A549 (cell line): ENCODE measurements around the gene LGALS1. TPM values are rescaled to one million over a fixed set of nuclear protein-coding genes. Genes with fewer than 3 reads are reported as not detected.
A peak's percentile ranks its signal among the peaks of the same experiment; 100 is the strongest.

Experiments
- ATAC-seq, 2 experiments: fragments of 200-7000 bp in 1 of 2; fragments of >200 bp in 1 of 2; cut with Nextera tagmentation in 1 of 2; cut with Tn5 transposase in 1 of 2; 3 replicates each; pipeline versions ENCODE4 v1.8.0 to v1.9.1; 2018 to 2020; ENCODE audit warnings: mild to moderate bottlenecking in 1 of 2, moderate library complexity in 1 of 2
- CTCF ChIA-PET: fragments of 300-600 bp; sonication (Branson Sonifier 250); formaldehyde crosslinking; extraction: SDS; loops from one replicate; lab custom pipeline; 2021; ENCODE audit warnings: antibody characterized with exemption, inconsistent platforms; lab: Yijun Ruan, JAX
- POLR2A ChIA-PET: fragments of 350-600 bp; formaldehyde crosslinking; extraction: SDS; loops from one replicate; lab custom pipeline; 2021; ENCODE audit warnings: antibody characterized with exemption, inconsistent platforms; lab: Yijun Ruan, JAX
- DNase-seq, 2 experiments: peaks; one replicate each; pipeline versions ENCODE4 v3.0.0 to v3.0.0-alpha.2; 2011 to 2016; ENCODE audit warnings: low read depth in 1 of 2, low spot score in 1 of 2
- FAIRE-seq: peaks from 2 replicates; lab custom pipeline; 2011; peaks lifted over from hg19 to GRCh38; lab: Jason Lieb, UNC
- H3K27ac ChIP-seq, 2 experiments: fragments of >200 bp; sonication (Bioruptor Twin); formaldehyde crosslinking; 3 replicates each; pipeline ENCODE4 v1.5.1; 2016 to 2017
- H3K4me1 ChIP-seq: fragments of >200 bp; sonication (Bioruptor Twin); formaldehyde crosslinking; 3 replicates; pipeline ENCODE4 v1.6.1; 2016
- H3K4me2 ChIP-seq: fragments of >200 bp; sonication (Bioruptor Twin); formaldehyde crosslinking; 3 replicates; pipeline ENCODE4 v1.6.1; 2016
- H3K4me3 ChIP-seq: fragments of >200 bp; sonication (Bioruptor Twin); formaldehyde crosslinking; 3 replicates; pipeline ENCODE4 v1.5.1; 2016
- H3K9me3 ChIP-seq: fragments of >200 bp; sonication (Bioruptor Twin); formaldehyde crosslinking; 3 replicates; pipeline ENCODE4 v1.6.1; 2016
- BHLHE40 ChIP-seq: IDR thresholded peaks from 2 replicates; pipeline ENCODE4 v1.6.1; 2012; ENCODE audit warnings: low read depth, low read length, inconsistent platforms
- CBX2 ChIP-seq: fragments of 200-600 bp; sonication (generic); IDR thresholded peaks from 2 replicates; pipeline ENCODE4 v1.6.1; 2016; ENCODE audit warnings: low read depth, mild to moderate bottlenecking, borderline replicate concordance
- CBX8 ChIP-seq: fragments of 200-600 bp; sonication (generic); IDR thresholded peaks from 2 replicates; pipeline ENCODE4 v1.6.1; 2016
- CEBPB ChIP-seq, 2 experiments: fragments of >200 bp in 1 of 2; sonication (Bioruptor Twin) in 1 of 2; formaldehyde crosslinking in 1 of 2; IDR thresholded peaks; 2 replicates each; pipeline ENCODE4 v1.6.1; 2012 to 2016
- CHD4 ChIP-seq: fragments of 200-600 bp; sonication (generic); IDR thresholded peaks from 2 replicates; pipeline ENCODE4 v1.6.1; 2016; ENCODE audit warnings: antibody characterized with exemption, mild to moderate bottlenecking, borderline replicate concordance
- EHF ChIP-seq: fragments of 250-450 bp; sonication (Bioruptor Pico); IDR thresholded peaks from 2 replicates; pipeline ENCODE4 v1.5.0; 2020; ENCODE audit warnings: mild to moderate bottlenecking
- ELK1 ChIP-seq: fragments of 150-350 bp; IDR thresholded peaks from 2 replicates; pipeline ENCODE4 v1.6.1; 2014; ENCODE audit warnings: low read depth, mild to moderate bottlenecking, low read length
- EP300 ChIP-seq, 2 experiments: fragments of >200 bp; sonication (Bioruptor Twin); formaldehyde crosslinking; IDR thresholded peaks; 2 replicates in 1 of 2; 3 replicates in 1 of 2; pipeline ENCODE4 v1.6.1; 2016 to 2017
- ESRRA ChIP-seq: fragments of 150-350 bp; IDR thresholded peaks from 2 replicates; pipeline ENCODE4 v1.6.1; 2014; ENCODE audit warnings: mild to moderate bottlenecking, low read length, borderline replicate concordance
- FOSL2 ChIP-seq, 2 experiments: fragments of 450-650 bp in 1 of 2; fragments of >200 bp in 1 of 2; sonication (Bioruptor Twin) in 1 of 2; formaldehyde crosslinking; IDR thresholded peaks; 2 replicates each; pipeline versions ENCODE4 v1.5.0 to v1.6.1; 2016 to 2020; ENCODE audit warnings: mild to moderate bottlenecking in 1 of 2, moderate library complexity in 1 of 2
- HDAC2 ChIP-seq: fragments of 200-600 bp; sonication (generic); IDR thresholded peaks from 2 replicates; pipeline ENCODE4 v1.6.1; 2016
- HES2 ChIP-seq: fragments of >200 bp; sonication (Bioruptor Twin); formaldehyde crosslinking; IDR thresholded peaks from 2 replicates; pipeline ENCODE4 v1.6.1; 2016
- HEYL ChIP-seq: fragments of 250-450 bp; sonication (Bioruptor Pico); IDR thresholded peaks from 2 replicates; pipeline ENCODE4 v1.8.0; 2021; ENCODE audit warnings: mild to moderate bottlenecking, moderate library complexity
- HOXA7 ChIP-seq: fragments of 250-450 bp; sonication (Bioruptor Pico); IDR thresholded peaks from 2 replicates; pipeline ENCODE4 v1.5.0; 2020; ENCODE audit warnings: mild to moderate bottlenecking, moderate library complexity
- HOXB13 ChIP-seq: fragments of 250-450 bp; sonication (Bioruptor Pico); IDR thresholded peaks from 2 replicates; pipeline ENCODE4 v1.5.0; 2020; ENCODE audit warnings: low read depth, mild to moderate bottlenecking, moderate library complexity
- HOXB5 ChIP-seq: fragments of 250-450 bp; sonication (Bioruptor Pico); IDR thresholded peaks from 2 replicates; pipeline ENCODE4 v1.5.0; 2020; ENCODE audit warnings: mild to moderate bottlenecking, moderate library complexity
- JUN ChIP-seq, 2 experiments: fragments of >200 bp; sonication (Bioruptor Twin); formaldehyde crosslinking; IDR thresholded peaks; 2 replicates in 1 of 2; 3 replicates in 1 of 2; pipeline ENCODE4 v1.6.1; 2016 to 2017
- JUNB ChIP-seq: fragments of >200 bp; sonication (Bioruptor Twin); formaldehyde crosslinking; IDR thresholded peaks from 2 replicates; pipeline ENCODE4 v1.6.1; 2016
- KDM1A ChIP-seq: fragments of 200-600 bp; sonication (generic); IDR thresholded peaks from 2 replicates; pipeline ENCODE4 v1.6.1; 2016; ENCODE audit warnings: low read depth, mild to moderate bottlenecking
- KDM5A ChIP-seq: fragments of 200-600 bp; sonication (generic); IDR thresholded peaks from 2 replicates; pipeline ENCODE4 v1.6.1; 2016; ENCODE audit warnings: antibody characterized with exemption, mild to moderate bottlenecking
- MAFK ChIP-seq: fragments of 450-650 bp; IDR thresholded peaks from 2 replicates; pipeline ENCODE4 v1.6.1; 2014; ENCODE audit not compliant: partially characterized antibody
- MAZ ChIP-seq: fragments of 150-350 bp; IDR thresholded peaks from 2 replicates; pipeline ENCODE4 v1.6.1; 2014; ENCODE audit warnings: antibody characterized with exemption, low read depth, low read length, borderline replicate concordance
- MYC ChIP-seq: IDR thresholded peaks from 2 replicates; pipeline ENCODE4 v1.6.1; 2012; ENCODE audit warnings: mild to moderate bottlenecking, inconsistent platforms, low read length, improper control_type of control experiment, borderline replicate concordance
- NPAS2 ChIP-seq: fragments of 250-450 bp; sonication (Bioruptor Pico); IDR thresholded peaks from 2 replicates; pipeline ENCODE4 v1.8.0; 2022; ENCODE audit warnings: mild to moderate bottlenecking, moderate library complexity, borderline replicate concordance
- NR3C1 ChIP-seq: fragments of >200 bp; sonication (Bioruptor Twin); formaldehyde crosslinking; IDR thresholded peaks from 3 replicates; pipeline ENCODE4 v1.6.1; 2017
- POLR2A ChIP-seq: IDR thresholded peaks from 2 replicates; pipeline ENCODE4 v1.6.1; 2012; ENCODE audit warnings: mild to moderate bottlenecking, low read length
- RAD21 ChIP-seq, 2 experiments: fragments of >200 bp in 1 of 2; sonication (Bioruptor Twin) in 1 of 2; formaldehyde crosslinking in 1 of 2; IDR thresholded peaks in 1 of 2; conservative IDR thresholded peaks in 1 of 2; 2 replicates in 1 of 2; 3 replicates in 1 of 2; pipeline ENCODE4 v1.6.1; 2012 to 2018; ENCODE audit warnings: inconsistent platforms in 1 of 2
- RFX5 ChIP-seq: fragments of 450-650 bp; IDR thresholded peaks from 2 replicates; pipeline ENCODE4 v1.7.1; 2014; ENCODE audit warnings: antibody characterized with exemption, mild to moderate bottlenecking, moderate library complexity
- TP53 ChIP-seq: fragments of 250-450 bp; sonication (Bioruptor Pico); IDR thresholded peaks from 2 replicates; pipeline ENCODE4 v1.5.0; 2021; ENCODE audit warnings: mild to moderate bottlenecking, moderate library complexity
- ZC3H11A ChIP-seq: fragments of 450-650 bp; IDR thresholded peaks from 2 replicates; pipeline ENCODE4 v1.6.1; 2014; ENCODE audit warnings: antibody characterized with exemption, mild to moderate bottlenecking
- ZFP36 ChIP-seq: fragments of 450-650 bp; IDR thresholded peaks from 2 replicates; pipeline ENCODE4 v1.6.1; 2014; ENCODE audit warnings: borderline replicate concordance; ENCODE audit not compliant: partially characterized antibody
- ZSCAN20 ChIP-seq: fragments of 250-450 bp; sonication (Bioruptor Pico); IDR thresholded peaks from 2 replicates; pipeline ENCODE4 v1.8.0; 2022; ENCODE audit warnings: mild to moderate bottlenecking, moderate library complexity
- WGBS: methylation state at CpG from one replicate; pipeline ENCODE4 v1.1.6; 2017; ENCODE audit errors: missing lambda C conversion rate; 5-methylcytosine and 5-hydroxymethylcytosine counted together
- polyA minus RNA-seq: library from RNA; depleted of rRNA, polyadenylated mRNA; stranded (reverse); fragments of >200 nt; gene quantifications from 2 replicates; pipeline ENCODE4 v1.2.3, GENCODE V29; 2011; rRNA and poly(A)+ RNA removed
- polyA plus RNA-seq, 4 experiments: library from polyadenylated mRNA; depleted of rRNA in 3 of 4; stranded (reverse); fragments of >200 nt; fragmentation: RNase III in 1 of 4; extraction: RNeasy Plus Mini Kit Qiagen cat#74134 plus additional on column Dnase treatment in 1 of 4; gene quantifications; 2 replicates in 3 of 4; 3 replicates in 1 of 4; pipeline ENCODE4 v1.2.3, GENCODE V29; 2011 to 2017
- TF ChIP-seq, protein P1 (sequence below): fragments of >200 bp; sonication (Bioruptor Twin); formaldehyde crosslinking; IDR thresholded peaks from 3 replicates; pipeline ENCODE4 v1.6.1; 2016
- TF ChIP-seq, protein P2 (sequence below): IDR thresholded peaks from 2 replicates; pipeline ENCODE4 v1.6.1; 2012; ENCODE audit warnings: low read depth, borderline replicate concordance
- TF ChIP-seq, protein P3 (sequence below): IDR thresholded peaks from 2 replicates; pipeline ENCODE4 v1.6.1; 2012
- TF ChIP-seq, protein P4 (sequence below): fragments of 450-650 bp; IDR thresholded peaks from 2 replicates; pipeline ENCODE4 v1.6.1; 2014; ENCODE audit warnings: antibody characterized with exemption

Gene LGALS1
- polyA plus RNA-seq (2011; rRNA removed) (584 and 723 TPM in 2 replicates), polyA plus RNA-seq (2017; fragmentation: RNase III; extraction: RNeasy Plus Mini Kit Qiagen cat#74134 plus additional on column Dnase treatment) (1,477 to 1,633 TPM (median 1,616 TPM) in 3 replicates), polyA minus RNA-seq (417 and 457 TPM in 2 replicates)
- polyA plus RNA-seq (2012; cell fraction: cytosol; rRNA removed): 3,234 and 3,497 TPM in 2 replicates
- polyA plus RNA-seq (2012; cell fraction: nucleus; rRNA removed): 2,197 and 2,541 TPM in 2 replicates

DNA sequence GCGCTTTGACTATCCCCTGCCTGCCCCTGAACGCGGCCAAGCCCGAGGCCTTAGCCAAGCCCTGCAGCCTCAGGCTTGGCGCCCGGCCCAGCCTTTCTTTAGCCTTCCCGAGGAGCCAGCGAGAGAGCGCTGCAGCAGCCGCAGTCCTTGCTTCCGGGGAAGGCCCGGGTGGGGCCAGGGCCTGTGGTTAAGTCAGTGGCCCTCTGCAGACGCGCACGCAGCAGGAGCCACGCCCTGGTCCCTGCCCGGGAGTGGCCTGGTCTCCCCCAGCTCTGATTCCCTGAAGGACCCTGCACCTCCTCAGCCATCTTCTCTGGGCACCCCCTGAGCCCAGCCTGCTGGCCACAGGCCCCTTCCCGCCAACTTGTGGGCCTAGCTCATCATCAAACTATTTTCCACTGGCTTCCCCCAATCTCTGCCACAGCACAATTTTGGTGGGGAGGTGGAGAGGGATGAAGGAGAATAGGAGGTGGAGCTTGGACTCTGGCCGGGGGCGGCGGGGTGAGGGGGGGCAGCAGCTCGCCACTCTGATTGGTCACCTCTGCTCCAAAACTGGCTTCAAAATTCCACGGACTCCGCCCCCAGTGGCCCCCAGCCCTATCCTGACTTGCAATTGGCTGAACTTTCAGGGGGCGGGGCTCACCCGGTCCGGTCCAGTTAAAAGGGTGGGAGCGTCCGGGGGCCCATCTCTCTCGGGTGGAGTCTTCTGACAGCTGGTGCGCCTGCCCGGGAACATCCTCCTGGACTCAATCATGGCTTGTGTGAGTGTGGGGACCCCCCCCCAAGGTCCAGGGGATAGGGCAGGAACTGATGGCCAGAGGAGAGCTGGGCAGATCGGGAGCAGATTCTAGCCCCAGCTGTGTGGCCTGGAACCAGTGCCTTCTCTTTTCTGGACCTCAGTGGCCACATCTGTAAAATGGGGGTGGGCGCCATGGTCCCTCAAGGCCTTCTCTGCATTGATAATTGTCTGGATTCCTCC lies at the start of gene LGALS1:
Gene LGALS1, plus strand, starts transcription at position 686 of the 979 bp plus-strand sequence. Its CDS starts 67 bp downstream, at position 753.
- Histone ChIP-seq H3K27ac (peak within 1 kb of the TSS; percentile 93 to 97), H3K4me3 (peak within 1 kb of the TSS; percentile 64), H3K9me3 (no peaks in the 10 kb centered on the region), H3K4me2 (peak within 1 kb of the TSS; percentile 100), H3K4me1 (peaks cover 18% of the 10 kb centered on the region; the same call in 2 of the 3 replicates)
- POLR2A ChIA-PET: interaction anchor here (0.5 to 3.1 kb wide), 4 partner anchors 11 to 67 kb away, joined by 4 to 31 read pairs (median 6); partner anchors contain the start of genes GGA1, NOL12 and PDXP
- no peak for FAIRE-seq
- TF ChIP-seq MAFK (no peak), NR3C1 (no peak), EP300 (IDR thresholded peaks at IDR 0.05) (no peak), ZC3H11A (no peak), KDM1A (peak; percentile 84), ESRRA (no peak), ELK1 (no peak), CEBPB (IDR thresholded peaks at IDR 0.05) (no peak), CHD4 (no peak), MYC (no peak), CBX2 (no peak), ZFP36 (no peak), HOXB13 (CRISPR knock-in tag) (no peak), HOXB5 (CRISPR knock-in tag) (no peak), RFX5 (no peak), MAZ (no peak), RAD21 (conservative IDR thresholded peaks at IDR 0.05 in 1 of 2, IDR thresholded peaks at IDR 0.05 in 1 of 2) (no peak), POLR2A (peak; percentile 64), HDAC2 (0 out of 2 replicates have a peak, but pooled peaks have one; percentile 27), CBX8 (no peak), KDM5A (no peak), EHF (CRISPR knock-in tag) (no peak), HEYL (CRISPR knock-in tag) (no peak), HOXA7 (CRISPR knock-in tag) (no peak), TP53 (CRISPR knock-in tag) (no peak), JUNB (no peak), ZSCAN20 (no peak), HES2 (no peak), BHLHE40 (no peak), FOSL2 (IDR thresholded peaks at IDR 0.05) (no peak), FOSL2 (CRISPR knock-in tag; IDR thresholded peaks at IDR 0.05) (no peak), JUN (IDR thresholded peaks at IDR 0.05) (peak in 1 of 2 experiments; percentile 1; a peak in 2 of 5 replicates), NPAS2 (CRISPR knock-in tag) (no peak)
- TF ChIP-seq, protein P1, sequence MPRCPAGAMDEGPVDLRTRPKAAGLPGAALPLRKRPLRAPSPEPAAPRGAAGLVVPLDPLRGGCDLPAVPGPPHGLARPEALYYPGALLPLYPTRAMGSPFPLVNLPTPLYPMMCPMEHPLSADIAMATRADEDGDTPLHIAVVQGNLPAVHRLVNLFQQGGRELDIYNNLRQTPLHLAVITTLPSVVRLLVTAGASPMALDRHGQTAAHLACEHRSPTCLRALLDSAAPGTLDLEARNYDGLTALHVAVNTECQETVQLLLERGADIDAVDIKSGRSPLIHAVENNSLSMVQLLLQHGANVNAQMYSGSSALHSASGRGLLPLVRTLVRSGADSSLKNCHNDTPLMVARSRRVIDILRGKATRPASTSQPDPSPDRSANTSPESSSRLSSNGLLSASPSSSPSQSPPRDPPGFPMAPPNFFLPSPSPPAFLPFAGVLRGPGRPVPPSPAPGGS: 0 out of 3 replicates have a peak, but pooled peaks have one; percentile 23
- TF ChIP-seq, protein P2, sequence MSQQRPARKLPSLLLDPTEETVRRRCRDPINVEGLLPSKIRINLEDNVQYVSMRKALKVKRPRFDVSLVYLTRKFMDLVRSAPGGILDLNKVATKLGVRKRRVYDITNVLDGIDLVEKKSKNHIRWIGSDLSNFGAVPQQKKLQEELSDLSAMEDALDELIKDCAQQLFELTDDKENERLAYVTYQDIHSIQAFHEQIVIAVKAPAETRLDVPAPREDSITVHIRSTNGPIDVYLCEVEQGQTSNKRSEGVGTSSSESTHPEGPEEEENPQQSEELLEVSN: no peak
- TF ChIP-seq, protein P3, sequence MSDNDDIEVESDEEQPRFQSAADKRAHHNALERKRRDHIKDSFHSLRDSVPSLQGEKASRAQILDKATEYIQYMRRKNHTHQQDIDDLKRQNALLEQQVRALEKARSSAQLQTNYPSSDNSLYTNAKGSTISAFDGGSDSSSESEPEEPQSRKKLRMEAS: peak; percentile 64
- TF ChIP-seq, protein P4, sequence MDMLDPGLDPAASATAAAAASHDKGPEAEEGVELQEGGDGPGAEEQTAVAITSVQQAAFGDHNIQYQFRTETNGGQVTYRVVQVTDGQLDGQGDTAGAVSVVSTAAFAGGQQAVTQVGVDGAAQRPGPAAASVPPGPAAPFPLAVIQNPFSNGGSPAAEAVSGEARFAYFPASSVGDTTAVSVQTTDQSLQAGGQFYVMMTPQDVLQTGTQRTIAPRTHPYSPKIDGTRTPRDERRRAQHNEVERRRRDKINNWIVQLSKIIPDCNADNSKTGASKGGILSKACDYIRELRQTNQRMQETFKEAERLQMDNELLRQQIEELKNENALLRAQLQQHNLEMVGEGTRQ: no peak
- DNase-seq: peak; percentile 65 to 92
- ATAC-seq: peak; percentile 79 to 86
- WGBS: 2% methylated on average over 14 of the region's 34 CpGs
- CTCF ChIA-PET: interaction anchor here (1.0 to 15.2 kb wide), 9 partner anchors 8 to 136 kb away, joined by 3 to 152 read pairs (median 4); partner anchors contain the start of gene NOL12
